IMR-90 (cell line): ENCODE results near the gene KCTD2. TPM values are rescaled to one million over a fixed set of nuclear protein-coding genes. Genes with fewer than 3 reads are reported as not detected.

ENCODE experiments used
- ATAC-seq: fragments of 200-7000 bp; cut with Tn5 transposase; 2 replicates; pipeline ENCODE4 v1.9.1; 2020; ENCODE audit warnings: low read depth, mild to moderate bottlenecking, moderate library complexity
- BruUV-seq: library from RNA; stranded (reverse); fragments of 400-500 nt; replicated peaks from 2 replicates; lab custom pipeline; 2021; lab: Mats Ljungman, UMichigan
- CTCF ChIA-PET: fragments of 300-600 bp; formaldehyde crosslinking; extraction: SDS; loops from one replicate; lab custom pipeline; 2021; ENCODE audit warnings: antibody characterized with exemption; lab: Yijun Ruan, JAX
- POLR2A ChIA-PET: fragments of 300-600 bp; sonication (Branson Sonifier 250); formaldehyde crosslinking; loops from one replicate; lab custom pipeline; 2022; ENCODE audit warnings: antibody characterized with exemption; ENCODE audit not compliant: unreplicated experiment; lab: Charles Lee
- DNase-seq: peaks from one replicate; pipeline ENCODE4 v3.0.0; 2013
- H2AFZ ChIP-seq: replicated peaks from 2 replicates; pipeline ENCODE3; 2013; ENCODE audit warnings: low read length, mild to moderate bottlenecking; ENCODE audit not compliant: poor library complexity
- H2AK5ac ChIP-seq: 2 replicates; pipeline ENCODE4 v1.6.1; 2013; ENCODE audit warnings: low read depth, low read length, inconsistent platforms
- H2AK9ac ChIP-seq: replicated peaks from 2 replicates; pipeline ENCODE3; 2013; ENCODE audit warnings: mild to moderate bottlenecking, low read depth, low read length, moderate library complexity; ENCODE audit not compliant: poor library complexity
- H2BK120ac ChIP-seq: 2 replicates; pipeline ENCODE4 v1.6.1; 2013; ENCODE audit warnings: low read depth, low read length, inconsistent platforms
- H2BK15ac ChIP-seq: 3 replicates; pipeline ENCODE4 v1.6.1; 2013; ENCODE audit warnings: low read depth, low read length, inconsistent platforms
- H2BK20ac ChIP-seq: 2 replicates; pipeline ENCODE4 v1.6.1; 2013; ENCODE audit warnings: low read depth, mild to moderate bottlenecking, inconsistent platforms, low read length, moderate library complexity
- H2BK5ac ChIP-seq: 2 replicates; pipeline ENCODE4 v1.6.1; 2013; ENCODE audit warnings: mild to moderate bottlenecking, low read depth, low read length, inconsistent platforms; ENCODE audit not compliant: poor library complexity, severe bottlenecking
- H3K14ac ChIP-seq: replicated peaks from 2 replicates; pipeline ENCODE4 v1.6.1; 2013; ENCODE audit warnings: low read depth, low read length, inconsistent platforms
- H3K18ac ChIP-seq: 2 replicates; pipeline ENCODE4 v1.6.1; 2013; ENCODE audit warnings: low read depth, low read length, control low read depth
- H3K23ac ChIP-seq: 2 replicates; pipeline ENCODE4 v1.6.1; 2013; ENCODE audit warnings: low read depth, low read length, inconsistent platforms
- H3K27ac ChIP-seq: 2 replicates; pipeline ENCODE4 v1.5.1; 2013; ENCODE audit warnings: mild to moderate bottlenecking, control low read depth, low read length; ENCODE audit not compliant: insufficient read depth
- H3K27me3 ChIP-seq: 2 replicates; pipeline ENCODE4 v1.6.1; 2013; ENCODE audit warnings: low read length; ENCODE audit not compliant: control insufficient read depth, insufficient read depth
- H3K36me3 ChIP-seq: 2 replicates; pipeline ENCODE4 v1.6.1; 2013; ENCODE audit warnings: low read length, mixed read lengths; ENCODE audit not compliant: control insufficient read depth, insufficient read depth
- H3K4ac ChIP-seq: 2 replicates; pipeline ENCODE4 v1.6.1; 2013; ENCODE audit warnings: low read depth, low read length, inconsistent platforms
- H3K4me1 ChIP-seq: 2 replicates; pipeline ENCODE4 v1.6.1; 2013; ENCODE audit warnings: low read length, mixed read lengths; ENCODE audit not compliant: control insufficient read depth, insufficient read depth
- H3K4me2 ChIP-seq: 2 replicates; pipeline ENCODE4 v1.6.1; 2013; ENCODE audit warnings: low read depth, mild to moderate bottlenecking, control low read depth, low read length, moderate library complexity
- H3K4me3 ChIP-seq: 2 replicates; pipeline ENCODE4 v1.5.1; 2013; ENCODE audit warnings: low read depth, mild to moderate bottlenecking, control low read depth, low read length, moderate library complexity; ENCODE audit not compliant: insufficient read depth
- H3K56ac ChIP-seq: 2 replicates; pipeline ENCODE4 v1.6.1; 2013; ENCODE audit warnings: low read length, inconsistent platforms; ENCODE audit not compliant: insufficient read depth; ENCODE audit errors: extremely low read depth
- H3K79me1 ChIP-seq, 2 experiments: 2 replicates each; pipeline ENCODE4 v1.6.1; 2013; ENCODE audit warnings: low read length in 2 of 2, inconsistent platforms in 1 of 2, low read depth in 1 of 2
- H3K9ac ChIP-seq: 2 replicates; pipeline ENCODE4 v1.6.1; 2013; ENCODE audit warnings: low read depth, low read length, control low read depth
- H3K9me1 ChIP-seq: 2 replicates; pipeline ENCODE4 v1.6.1; 2013; ENCODE audit warnings: low read length, inconsistent platforms; ENCODE audit not compliant: insufficient read depth
- H3K9me3 ChIP-seq: 2 replicates; pipeline ENCODE4 v1.6.1; 2013; ENCODE audit warnings: low read length; ENCODE audit not compliant: control insufficient read depth, insufficient read depth
- H4K20me1 ChIP-seq: 2 replicates; pipeline ENCODE4 v1.6.1; 2013; ENCODE audit warnings: low read length, inconsistent platforms; ENCODE audit not compliant: insufficient read depth
- H4K5ac ChIP-seq: 2 replicates; pipeline ENCODE4 v1.6.1; 2013; ENCODE audit warnings: mild to moderate bottlenecking, low read depth, low read length, control low read depth
- H4K8ac ChIP-seq, 2 experiments: 2 replicates each; pipeline ENCODE4 v1.6.1; 2013; ENCODE audit warnings: low read depth in 2 of 2, low read length in 2 of 2, control low read depth in 1 of 2, inconsistent platforms in 1 of 2
- H4K91ac ChIP-seq: 2 replicates; pipeline ENCODE4 v1.6.1; 2013; ENCODE audit warnings: low read depth, low read length, inconsistent platforms; ENCODE audit not compliant: insufficient read depth
- BHLHE40 ChIP-seq: fragments of 150-350 bp; IDR thresholded peaks from 2 replicates; pipeline ENCODE4 v1.6.1; 2016; ENCODE audit warnings: mild to moderate bottlenecking, low read depth, low read length
- CEBPB ChIP-seq: IDR thresholded peaks from 2 replicates; pipeline ENCODE4 v1.6.1; 2012; ENCODE audit warnings: low read depth, low read length, improper control_type of control experiment
- CHD1 ChIP-seq: IDR thresholded peaks from 2 replicates; pipeline ENCODE4 v1.6.1; 2012; ENCODE audit warnings: low read depth, low read length, improper control_type of control experiment
- FOS ChIP-seq: fragments of 150-350 bp; IDR thresholded peaks from 2 replicates; pipeline ENCODE4 v1.6.1; 2016; ENCODE audit warnings: low read depth, low read length
- MAFK ChIP-seq: IDR thresholded peaks from 2 replicates; pipeline ENCODE4 v1.6.1; 2012; ENCODE audit warnings: low read depth, low read length, improper control_type of control experiment
- MAZ ChIP-seq: IDR thresholded peaks from 2 replicates; pipeline ENCODE4 v1.6.1; 2012; ENCODE audit warnings: low read depth, mild to moderate bottlenecking, low read length, improper control_type of control experiment, moderate library complexity, borderline replicate concordance
- MXI1 ChIP-seq: IDR thresholded peaks from 2 replicates; pipeline ENCODE4 v1.6.1; 2012; ENCODE audit warnings: low read depth, mild to moderate bottlenecking, low read length, moderate library complexity, borderline replicate concordance
- NFE2L2 ChIP-seq: fragments of 150-350 bp; IDR thresholded peaks from 2 replicates; pipeline ENCODE4 v1.6.1; 2016; ENCODE audit warnings: low read depth, mild to moderate bottlenecking, low read length
- POLR2A ChIP-seq: IDR thresholded peaks from 2 replicates; pipeline ENCODE4 v1.6.1; 2012; ENCODE audit warnings: mild to moderate bottlenecking, low read depth, low read length
- RAD21 ChIP-seq: IDR thresholded peaks from 2 replicates; pipeline ENCODE4 v1.6.1; 2012; ENCODE audit warnings: low read length, improper control_type of control experiment
- RCOR1 ChIP-seq: IDR thresholded peaks from 2 replicates; pipeline ENCODE4 v1.6.1; 2012; ENCODE audit warnings: mild to moderate bottlenecking, low read length, improper control_type of control experiment; ENCODE audit not compliant: insufficient replicate concordance
- RFX5 ChIP-seq: IDR thresholded peaks from 2 replicates; pipeline ENCODE4 v1.8.0; 2012; ENCODE audit warnings: low read depth, mild to moderate bottlenecking, low read length, moderate library complexity
- SMC3 ChIP-seq: fragments of 150-350 bp; IDR thresholded peaks from 2 replicates; pipeline ENCODE4 v1.6.1; 2016; ENCODE audit warnings: low read depth, mild to moderate bottlenecking, antibody characterized with exemption, low read length, moderate library complexity
- WGBS, 2 experiments: methylation state at CpG; one replicate each; pipeline versions ENCODE4 v1.1.5 to v1.1.7; 2013; ENCODE audit warnings: missing lambda C conversion rate in 2 of 2; ENCODE audit not compliant: insufficient read length in 1 of 2; ENCODE audit errors: extremely low coverage in 2 of 2; 5-methylcytosine and 5-hydroxymethylcytosine counted together
- dilution Hi-C: fragments of 300-500 bp; cut with HindIII; formaldehyde crosslinking; loops from one replicate; pipeline ENCODE4 v1.14.3; 2018; ENCODE audit warnings: low sequenced_read_pairs; ENCODE audit not compliant: unreplicated experiment
- in situ Hi-C: fragments of 300-500 bp; cut with MboI; formaldehyde crosslinking; loops from 3 replicates; pipeline ENCODE4 v1.14.3; 2019; ENCODE audit warnings: low sequenced_read_pairs, inconsistent platforms, mixed read lengths
- intact Hi-C: fragments of 100-400 bp; cut with micrococcal nuclease; formaldehyde crosslinking; loops from 2 replicates; pipeline ENCODE4 v1.10.0; 2022
- polyA plus RNA-seq, 3 experiments: library from polyadenylated mRNA; depleted of rRNA; stranded (reverse); fragments of >200 nt; gene quantifications; 2 replicates each; pipeline ENCODE4 v1.2.3, GENCODE V29; 2012; ENCODE audit warnings: low replicate concordance in 1 of 3
- total RNA-seq: library from RNA; depleted of rRNA; stranded (reverse); fragments of >200 nt; gene quantifications from 2 replicates; pipeline ENCODE4 v1.2.3, GENCODE V29; 2012
- TF ChIP-seq, protein P1 (sequence below): fragments of 150-350 bp; IDR thresholded peaks from 2 replicates; pipeline ENCODE4 v1.6.1; 2017; ENCODE audit warnings: mild to moderate bottlenecking, antibody characterized with exemption, low read length, low read depth
- TF ChIP-seq, protein P2 (sequence below): conservative IDR thresholded peaks from 2 replicates; pipeline ENCODE4 v1.5.1; 2012; ENCODE audit warnings: mild to moderate bottlenecking, low read depth, low read length, improper control_type of control experiment
- TF ChIP-seq, protein P3 (sequence below): fragments of 150-350 bp; IDR thresholded peaks from 2 replicates; pipeline ENCODE4 v1.6.1; 2016; ENCODE audit warnings: low read depth, mild to moderate bottlenecking, low read length, moderate library complexity, borderline replicate concordance

The KCTD2 gene
- total and polyA plus RNA-seq, 2 of the 4 experiments (the other 2 are of a cell fraction): 9.1 to 18.4 TPM

DNA sequence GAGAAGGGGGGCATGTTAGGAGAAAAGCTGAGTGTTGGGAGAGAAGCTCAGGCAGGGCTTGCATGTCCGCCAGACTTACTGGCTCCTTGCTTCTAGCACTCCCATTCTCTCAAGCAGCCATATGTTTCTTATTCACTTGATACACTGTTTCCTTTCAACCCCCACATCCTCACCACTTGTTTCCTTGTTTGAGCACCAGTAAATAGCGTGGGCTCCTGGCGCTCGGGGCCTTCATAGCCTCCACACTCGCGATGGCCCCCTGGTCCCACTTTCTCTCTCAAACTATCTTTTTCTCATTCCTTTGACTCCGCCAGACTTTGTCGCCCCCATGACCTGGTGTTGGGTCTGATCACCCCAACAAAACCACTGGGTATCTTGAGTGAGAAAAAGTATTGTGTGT, 16.9 kb upstream of the KCTD2 start:
- intact Hi-C loops (no loop called here), in situ Hi-C loops (no loop called here), dilution Hi-C loops (no loop called here)
- Histone ChIP-seq H2BK15ac (no peak overlapping the region), H3K18ac (no peak overlapping the region), H3K4ac (no peak overlapping the region), H2AK5ac (no peak overlapping the region), H2BK120ac (no peak overlapping the region), H3K9me1 (0 out of 2 replicates have a peak, but pooled peaks cover 10% of the 10 kb centered on the region), H4K20me1 (peaks cover 6% of the 10 kb centered on the region), H2BK20ac (no peak overlapping the region), H3K79me1 (no peaks in the 10 kb centered on the region), H2AK9ac (no peak overlapping the region), H2AFZ (no peak overlapping the region), H4K8ac (no peak overlapping the region), H3K9ac (no peak overlapping the region), H3K23ac (no peak overlapping the region), H3K27me3 (no peaks in the 10 kb centered on the region), H3K4me3 (no peak overlapping the region), H3K4me2 (no peak overlapping the region), H4K5ac (no peak overlapping the region), H3K27ac (no peak overlapping the region), H4K91ac (no peak overlapping the region), H3K56ac (no peak overlapping the region), H3K36me3 (no peaks in the 10 kb centered on the region), H3K14ac (no peak overlapping the region), H3K9me3 (peaks cover 2% of the 10 kb centered on the region; the same call in 1 of the 2 replicates), H2BK5ac (no peak overlapping the region), H3K4me1 (peaks cover 2% of the 10 kb centered on the region)
- CTCF ChIA-PET: no interaction called here
- no TSS peak for BruUV-seq
- no peak for DNase-seq
- WGBS, 2 experiments: no CpG with 5 or more reads among the region's 8 CpGs
- TF ChIP-seq NFE2L2 (no peak), CHD1 (no peak), CEBPB (no peak), RFX5 (no peak), MAFK (no peak), FOS (no peak), MXI1 (no peak), RAD21 (no peak), POLR2A (no peak), MAZ (no peak), SMC3 (no peak), RCOR1 (no peak), BHLHE40 (no peak)
- TF ChIP-seq, protein P1, sequence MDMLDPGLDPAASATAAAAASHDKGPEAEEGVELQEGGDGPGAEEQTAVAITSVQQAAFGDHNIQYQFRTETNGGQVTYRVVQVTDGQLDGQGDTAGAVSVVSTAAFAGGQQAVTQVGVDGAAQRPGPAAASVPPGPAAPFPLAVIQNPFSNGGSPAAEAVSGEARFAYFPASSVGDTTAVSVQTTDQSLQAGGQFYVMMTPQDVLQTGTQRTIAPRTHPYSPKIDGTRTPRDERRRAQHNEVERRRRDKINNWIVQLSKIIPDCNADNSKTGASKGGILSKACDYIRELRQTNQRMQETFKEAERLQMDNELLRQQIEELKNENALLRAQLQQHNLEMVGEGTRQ: no peak
- TF ChIP-seq, protein P2, sequence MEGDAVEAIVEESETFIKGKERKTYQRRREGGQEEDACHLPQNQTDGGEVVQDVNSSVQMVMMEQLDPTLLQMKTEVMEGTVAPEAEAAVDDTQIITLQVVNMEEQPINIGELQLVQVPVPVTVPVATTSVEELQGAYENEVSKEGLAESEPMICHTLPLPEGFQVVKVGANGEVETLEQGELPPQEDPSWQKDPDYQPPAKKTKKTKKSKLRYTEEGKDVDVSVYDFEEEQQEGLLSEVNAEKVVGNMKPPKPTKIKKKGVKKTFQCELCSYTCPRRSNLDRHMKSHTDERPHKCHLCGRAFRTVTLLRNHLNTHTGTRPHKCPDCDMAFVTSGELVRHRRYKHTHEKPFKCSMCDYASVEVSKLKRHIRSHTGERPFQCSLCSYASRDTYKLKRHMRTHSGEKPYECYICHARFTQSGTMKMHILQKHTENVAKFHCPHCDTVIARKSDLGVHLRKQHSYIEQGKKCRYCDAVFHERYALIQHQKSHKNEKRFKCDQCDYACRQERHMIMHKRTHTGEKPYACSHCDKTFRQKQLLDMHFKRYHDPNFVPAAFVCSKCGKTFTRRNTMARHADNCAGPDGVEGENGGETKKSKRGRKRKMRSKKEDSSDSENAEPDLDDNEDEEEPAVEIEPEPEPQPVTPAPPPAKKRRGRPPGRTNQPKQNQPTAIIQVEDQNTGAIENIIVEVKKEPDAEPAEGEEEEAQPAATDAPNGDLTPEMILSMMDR: no peak
- TF ChIP-seq, protein P3, sequence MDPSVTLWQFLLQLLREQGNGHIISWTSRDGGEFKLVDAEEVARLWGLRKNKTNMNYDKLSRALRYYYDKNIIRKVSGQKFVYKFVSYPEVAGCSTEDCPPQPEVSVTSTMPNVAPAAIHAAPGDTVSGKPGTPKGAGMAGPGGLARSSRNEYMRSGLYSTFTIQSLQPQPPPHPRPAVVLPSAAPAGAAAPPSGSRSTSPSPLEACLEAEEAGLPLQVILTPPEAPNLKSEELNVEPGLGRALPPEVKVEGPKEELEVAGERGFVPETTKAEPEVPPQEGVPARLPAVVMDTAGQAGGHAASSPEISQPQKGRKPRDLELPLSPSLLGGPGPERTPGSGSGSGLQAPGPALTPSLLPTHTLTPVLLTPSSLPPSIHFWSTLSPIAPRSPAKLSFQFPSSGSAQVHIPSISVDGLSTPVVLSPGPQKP: no peak
- POLR2A ChIA-PET: no interaction called here
- no peak for ATAC-seq
